Esophagus squamous epithelium (tissue), 5 donors: ENCODE data around the gene TRIM47. TPM values are rescaled to one million over a fixed set of nuclear protein-coding genes. Genes with fewer than 3 reads are reported as not detected.
"Not testable (repeated sequence)": the region's sequence is repeated elsewhere in the genome, so short reads cannot be mapped to it uniquely, and the experiment has no call there.

Experiments used
- DNase-seq: peaks from one replicate; lab custom pipeline; 2025; lab: John Stamatoyannopoulos, UW
- H3K27ac ChIP-seq, 4 donors: fragments of 200-600 bp; sonication (generic); one replicate each; pipeline ENCODE4 v1.5.1; 2016 to 2019; ENCODE audit warnings: mild to moderate bottlenecking in 1 of 4
- H3K27me3 ChIP-seq, 4 donors: fragments of 200-600 bp; sonication (generic); 1 replicate in 3 of 4; 2 replicates in 1 of 4; pipeline versions ENCODE4 v1.5.1 to v1.6.0; 2017 to 2021; ENCODE audit warnings: antibody characterized with exemption in 1 of 4
- H3K36me3 ChIP-seq, 3 donors: fragments of 200-600 bp; sonication (generic); one replicate each; pipeline ENCODE4 v1.5.1; 2016 to 2019
- H3K4me1 ChIP-seq, 3 donors: fragments of 200-600 bp; sonication (generic); one replicate each; pipeline ENCODE4 v1.5.1; 2017 to 2019
- H3K4me3 ChIP-seq, 4 donors: fragments of 200-600 bp; sonication (generic); 1 replicate in 3 of 4; 2 replicates in 1 of 4; pipeline ENCODE4 v1.5.1; 2016 to 2019; ENCODE audit warnings: mild to moderate bottlenecking in 2 of 4, moderate library complexity in 1 of 4
- H3K9me3 ChIP-seq, 3 donors: fragments of 200-600 bp; sonication (generic); one replicate each; pipeline ENCODE4 v1.5.1; 2016 to 2019
- CTCF ChIP-seq, 6 experiments: fragments of 450-650 bp in 4 of 6; fragments of 200-600 bp in 2 of 6; sonication (generic) in 2 of 6; IDR thresholded peaks; one replicate each; pipeline ENCODE4 v1.5.1; 2016 to 2019; ENCODE audit warnings: antibody characterized with exemption in 6 of 6, mild to moderate bottlenecking in 4 of 6, moderate library complexity in 4 of 6
- POLR2A ChIP-seq, 4 donors: fragments of 450-650 bp; IDR thresholded peaks; one replicate each; pipeline ENCODE4 v1.6.1; 2017; ENCODE audit warnings: antibody characterized with exemption in 4 of 4, mild to moderate bottlenecking in 4 of 4, moderate library complexity in 3 of 4
- WGBS, 2 donors: methylation state at CpG; one replicate each; pipeline ENCODE4 v1.1.5; 2018; 5-methylcytosine and 5-hydroxymethylcytosine counted together
- intact Hi-C: fragments of 100-400 bp; cut with DNase I; formaldehyde crosslinking; loops from one replicate; pipeline ENCODE4 v1.15.0; 2022
- total RNA-seq, 4 donors: library from RNA; depleted of rRNA; stranded (reverse); fragments of >200 nt; gene quantifications; one replicate each; pipeline ENCODE4 v1.1.0, GENCODE V29; 2016
- donor health status: DM: yes; HTN: yes; CAD: no.

TRIM47 gene
- total RNA-seq, 4 donors from 2014 or later: 19.5 to 33.4 (median 25.5) TPM

- intact Hi-C loops: no loop called here
- no peaks in the 10 kb centered on the region for H3K9me3 ChIP-seq
- peaks cover 18 to 47% (median 25%) of the 10 kb centered on the region in 3 donors for H3K36me3 ChIP-seq
- no peak for TF ChIP-seq CTCF (IDR thresholded peaks at IDR 0.05)
- no peak for TF ChIP-seq POLR2A (IDR thresholded peaks at IDR 0.05)
- WGBS, 2 donors: 64 to 66% methylated on average over 7 of the region's 7 CpGs
- H3K27ac ChIP-seq: peak overlapping the region; percentile 29 to 99 (median 79)
- H3K4me3 ChIP-seq: peak overlapping the region in 1 of 4 donors; percentile 98
- peaks cover 17 to 84% (median 41%) of the 10 kb centered on the region in 3 donors for H3K4me1 ChIP-seq
- H3K27me3 ChIP-seq: no peaks in the 10 kb centered on the region
- no peak for DNase-seq
These were observed 24.9 kb downstream of the TRIM47 start for GRCh38 chr17:75853433-75853832.

- WGBS, 2 donors: 86 to 93% methylated on average over 9 to 15 of the region's 15 CpGs
- DNase-seq, H3K4me3 ChIP-seq, intact Hi-C loops, H3K9me3 ChIP-seq, H3K27me3 ChIP-seq: not testable (repeated sequence)
- peak overlapping the region in 1 of 4 donors; percentile 16 for H3K27ac ChIP-seq
- peaks cover 17 to 90% (median 55%) of the 10 kb centered on the region in 3 donors for H3K4me1 ChIP-seq
- peaks cover 35 to 65% (median 42%) of the 10 kb centered on the region in 3 donors for H3K36me3 ChIP-seq
These were observed 26.7 kb downstream of the TRIM47 start for GRCh38 chr17:75851693-75851991.

GRCh38 chr17:75850928-75851692 lies 27.3 kb downstream of the TRIM47 start:
- Histone ChIP-seq H3K4me1 (peaks cover 22 to 90% (median 55%) of the 10 kb centered on the region in 3 donors), H3K4me3 (no peak overlapping the region), H3K36me3 (peaks cover 41 to 70% (median 47%) of the 10 kb centered on the region in 3 donors), H3K27me3 (no peaks in the 10 kb centered on the region), H3K9me3 (no peaks in the 10 kb centered on the region), H3K27ac (peak overlapping the region in 1 of 4 donors; percentile 16)
- no peak for DNase-seq
- WGBS, 2 donors: 87 to 91% methylated on average over 9 to 10 of the region's 12 CpGs
- intact Hi-C loops: no loop called here
- no peak for TF ChIP-seq POLR2A (IDR thresholded peaks at IDR 0.05)
- TF ChIP-seq CTCF (IDR thresholded peaks at IDR 0.05): no peak

- H3K4me1 ChIP-seq: peaks cover 35 to 100% (median 68%) of the 10 kb centered on the region in 3 donors
- H3K4me3 ChIP-seq: no peak overlapping the region
- H3K27ac ChIP-seq: peak overlapping the region in 3 of 4 donors; percentile 11 to 95 (median 90)
- no peaks in the 10 kb centered on the region for H3K9me3 ChIP-seq
- TF ChIP-seq POLR2A (IDR thresholded peaks at IDR 0.05) (no peak), CTCF (IDR thresholded peaks at IDR 0.05) (no peak)
- intact Hi-C loops: no loop called here
- DNase-seq: no peak
- no peaks in the 10 kb centered on the region for H3K27me3 ChIP-seq
- 79 to 82% methylated on average over 5 to 7 of the region's 9 CpGs for WGBS, 2 donors
- peaks cover 41 to 74% (median 49%) of the 10 kb centered on the region in 3 donors for H3K36me3 ChIP-seq
These were observed 28.7 kb downstream of the TRIM47 start for GRCh38 chr17:75849724-75850123.

GRCh38 chr17:75849279-75849646 lies 29.1 kb downstream of the TRIM47 start:
- intact Hi-C loops: no loop called here
- Histone ChIP-seq H3K4me3 (no peak overlapping the region), H3K4me1 (peaks cover 36 to 100% (median 69%) of the 10 kb centered on the region in 3 donors)

More at GRCh38 chr17:75849279-75849646, 29.1 kb downstream of the TRIM47 start:
- H3K27me3 ChIP-seq: no peaks in the 10 kb centered on the region
- H3K27ac ChIP-seq: peak overlapping the region; percentile 23 to 95 (median 90)
- 78 to 88% methylated on average over 9 to 11 of the region's 11 CpGs for WGBS, 2 donors
- TF ChIP-seq CTCF (IDR thresholded peaks at IDR 0.05) (no peak), POLR2A (IDR thresholded peaks at IDR 0.05) (no peak)
- H3K9me3 ChIP-seq: no peaks in the 10 kb centered on the region
- DNase-seq: no peak
- peaks cover 41 to 74% (median 49%) of the 10 kb centered on the region in 3 donors for H3K36me3 ChIP-seq
